ENCODE data around the gene SIPA1L3.

- no peak for TF ChIP-seq CTCF (conservative IDR thresholded peaks at IDR 0.05 in 1 of 2, IDR thresholded peaks at IDR 0.05 in 1 of 2; ENCODE audit: extremely low read depth in 1 of 2, insufficient read depth in 1 of 2, low read depth in 1 of 2, low read length in 2 of 2)
- no peak for TF ChIP-seq EZH2 (IDR thresholded peaks at IDR 0.05; ENCODE audit: borderline replicate concordance, low read length)
These were observed 156.9 kb downstream of the SIPA1L3 start for GRCh38 chr19:38063928-38064327.

All from mammary epithelial cell (primary cell).